CD4-positive, alpha-beta memory T cell (primary cell): ENCODE data around the gene OOSP2. TPM values are rescaled to one million over a fixed set of nuclear protein-coding genes. Genes with fewer than 3 reads are reported as not detected.
"Not testable (repeated sequence)": the region's sequence is repeated elsewhere in the genome, so short reads cannot be mapped to it uniquely, and the experiment has no call there.

Experiments
- CTCF ChIA-PET: fragments of 350-600 bp; sonication (Branson Sonifier 250); formaldehyde crosslinking; loops from one replicate; lab custom pipeline; 2021; ENCODE audit warnings: inconsistent platforms; ENCODE audit not compliant: partially characterized antibody; lab: Charles Lee
- POLR2A ChIA-PET: fragments of 350-600 bp; sonication (Branson Sonifier 250); formaldehyde crosslinking; loops from one replicate; lab custom pipeline; 2021; ENCODE audit not compliant: partially characterized antibody; lab: Charles Lee
- DNase-seq, 5 donors: peaks; one replicate each; pipeline versions ENCODE4 v3.0.0 to v3.0.0-alpha.2; 2020 to 2022; ENCODE audit warnings: mixed read lengths in 1 of 5
- H3K27ac ChIP-seq: one replicate; pipeline ENCODE4 v1.7.0; 2013; ENCODE audit warnings: low read depth, low read length
- H3K27me3 ChIP-seq: 2 replicates; pipeline ENCODE4 v1.7.0; 2013; ENCODE audit warnings: mild to moderate bottlenecking, low read length, moderate library complexity; ENCODE audit not compliant: insufficient read depth
- H3K36me3 ChIP-seq: 2 replicates; pipeline ENCODE4 v1.7.0; 2013; ENCODE audit warnings: mild to moderate bottlenecking, low read length, moderate library complexity; ENCODE audit not compliant: insufficient read depth
- H3K4me1 ChIP-seq: 2 replicates; pipeline ENCODE4 v1.7.0; 2013; ENCODE audit warnings: mild to moderate bottlenecking, low read length, moderate library complexity; ENCODE audit not compliant: insufficient read depth
- H3K4me3 ChIP-seq, 2 donors: one replicate each; pipeline ENCODE4 v1.7.0; 2013; ENCODE audit warnings: low read length in 2 of 2, mild to moderate bottlenecking in 1 of 2
- H3K9me3 ChIP-seq, 2 donors: one replicate each; pipeline ENCODE4 v1.7.0; 2013; ENCODE audit warnings: low read length in 2 of 2, control low read depth in 1 of 2; ENCODE audit not compliant: control insufficient read depth in 1 of 2
- H3K27ac Mint-ChIP-seq, 7 donors: one replicate each; pipeline ENCODE4 v1.8.0; 2020 to 2021; ENCODE audit warnings: mixed read lengths in 7 of 7, mild to moderate bottlenecking in 6 of 7, inconsistent platforms in 3 of 7, moderate library complexity in 3 of 7
- H3K27me3 Mint-ChIP-seq, 2 donors: one replicate each; pipeline ENCODE4 v1.8.0; 2020 to 2021; ENCODE audit warnings: mixed read lengths in 2 of 2
- H3K36me3 Mint-ChIP-seq, 2 donors: one replicate each; pipeline ENCODE4 v1.8.0; 2020 to 2021; ENCODE audit warnings: mixed read lengths in 2 of 2, inconsistent platforms in 1 of 2, mild to moderate bottlenecking in 1 of 2
- H3K4me1 Mint-ChIP-seq, 4 donors: one replicate each; pipeline ENCODE4 v1.8.0; 2020 to 2021; ENCODE audit warnings: mixed read lengths in 4 of 4, mild to moderate bottlenecking in 1 of 4
- H3K4me3 Mint-ChIP-seq, 8 donors: one replicate each; pipeline ENCODE4 v1.8.0; 2020 to 2021; ENCODE audit warnings: mixed read lengths in 8 of 8, mild to moderate bottlenecking in 7 of 8, moderate library complexity in 6 of 8, inconsistent platforms in 3 of 8
- H3K9me3 Mint-ChIP-seq, 8 donors: one replicate each; pipeline ENCODE4 v1.8.0; 2020 to 2021; ENCODE audit warnings: mixed read lengths in 8 of 8, mild to moderate bottlenecking in 5 of 8, inconsistent platforms in 3 of 8, moderate library complexity in 1 of 8
- intact Hi-C: fragments of 100-400 bp; cut with micrococcal nuclease; formaldehyde crosslinking; loops from one replicate; pipeline ENCODE4 v1.15.1; 2023
- polyA plus RNA-seq, 2 donors: library from polyadenylated mRNA; unstranded; fragments of 300-500 nt; fragmentation: Illumina TruSeq; gene quantifications; one replicate each; pipeline ENCODE4 v1.2.3, GENCODE V29; 2021
- total RNA-seq, 2 experiments: library from RNA; stranded (reverse); gene quantifications; one replicate each; pipeline ENCODE4 v1.2.3, GENCODE V29; 2021

Gene OOSP2
- total and polyA plus RNA-seq, 4 experiments from 2014 or later: not detected

- H3K27ac ChIP-seq: no peak overlapping the region
- peaks cover 0 to 1% of the 10 kb centered on the region in 2 donors for H3K27me3 Mint-ChIP-seq
- ChIA-PET POLR2A (no interaction called here), CTCF (no interaction called here)
- no peaks in the 10 kb centered on the region for H3K4me1 Mint-ChIP-seq
- H3K27me3 ChIP-seq: no peaks in the 10 kb centered on the region
- no peak for DNase-seq
- H3K4me3 Mint-ChIP-seq: no peak overlapping the region
- no peaks in the 10 kb centered on the region for H3K9me3 ChIP-seq
- H3K4me3 ChIP-seq: no peak overlapping the region
- H3K36me3 Mint-ChIP-seq: no peaks in the 10 kb centered on the region
- peaks cover 0 to 3% (median 0%) of the 10 kb centered on the region in 8 donors for H3K9me3 Mint-ChIP-seq
- H3K27ac Mint-ChIP-seq: no peak overlapping the region
- no peaks in the 10 kb centered on the region for H3K36me3 ChIP-seq
- no peaks in the 10 kb centered on the region for H3K4me1 ChIP-seq
- intact Hi-C loops: no loop called here
Measured at GRCh38 chr11:60018058-60018457, 22.2 kb upstream of the OOSP2 start.

GRCh38 chr11:60020376-60020775, 19.8 kb upstream of the OOSP2 start:
- H3K36me3 ChIP-seq, H3K36me3 Mint-ChIP-seq, H3K4me3 ChIP-seq, H3K27ac ChIP-seq, intact Hi-C loops, H3K4me3 Mint-ChIP-seq, H3K27me3 Mint-ChIP-seq, H3K4me1 Mint-ChIP-seq, H3K27ac Mint-ChIP-seq, H3K27me3 ChIP-seq, DNase-seq, H3K9me3 Mint-ChIP-seq, H3K4me1 ChIP-seq, POLR2A ChIA-PET, H3K9me3 ChIP-seq, CTCF ChIA-PET: not testable (repeated sequence)

GRCh38 chr11:60029015-60029632, 11.1 kb upstream of the OOSP2 start:
- Histone ChIP-seq H3K4me1 (no peaks in the 10 kb centered on the region), H3K9me3 (no peaks in the 10 kb centered on the region), H3K36me3 (no peaks in the 10 kb centered on the region), H3K27ac (no peak overlapping the region), H3K4me3 (no peak overlapping the region), H3K27me3 (no peaks in the 10 kb centered on the region)
- H3K27me3 Mint-ChIP-seq: peaks cover 2 to 3% of the 10 kb centered on the region in 2 donors
- intact Hi-C loops: no loop called here
- no peak for DNase-seq
- H3K36me3 Mint-ChIP-seq: no peaks in the 10 kb centered on the region
- H3K27ac Mint-ChIP-seq: no peak overlapping the region
- CTCF ChIA-PET: no interaction called here
- POLR2A ChIA-PET: no interaction called here
- H3K4me1 Mint-ChIP-seq: no peaks in the 10 kb centered on the region
- H3K9me3 Mint-ChIP-seq: no peaks in the 10 kb centered on the region
- H3K4me3 Mint-ChIP-seq: no peak overlapping the region

- H3K9me3 Mint-ChIP-seq: not testable (repeated sequence)
Measured at GRCh38 chr11:60050422-60050821, 10.2 kb downstream of the OOSP2 start.

GRCh38 chr11:60050839-60051238, 10.6 kb downstream of the OOSP2 start:
- H3K27me3 Mint-ChIP-seq: peaks cover 5 to 12% of the 10 kb centered on the region in 2 donors
- H3K27ac Mint-ChIP-seq, CTCF ChIA-PET, H3K36me3 Mint-ChIP-seq, H3K4me3 Mint-ChIP-seq, POLR2A ChIA-PET, intact Hi-C loops, H3K27me3 ChIP-seq, H3K4me1 Mint-ChIP-seq, H3K9me3 Mint-ChIP-seq, H3K27ac ChIP-seq, H3K36me3 ChIP-seq, DNase-seq, H3K4me1 ChIP-seq, H3K9me3 ChIP-seq, H3K4me3 ChIP-seq: not testable (repeated sequence)

More at GRCh38 chr11:60050422-60050821, 10.2 kb downstream of the OOSP2 start:
- H3K36me3 ChIP-seq, intact Hi-C loops, H3K36me3 Mint-ChIP-seq, H3K4me3 Mint-ChIP-seq, H3K4me1 Mint-ChIP-seq, DNase-seq, H3K27ac Mint-ChIP-seq, H3K27ac ChIP-seq, H3K9me3 ChIP-seq, H3K27me3 ChIP-seq, CTCF ChIA-PET, H3K4me1 ChIP-seq, H3K4me3 ChIP-seq, POLR2A ChIA-PET: not testable (repeated sequence)
- peaks cover 7 to 14% of the 10 kb centered on the region in 2 donors for H3K27me3 Mint-ChIP-seq

GRCh38 chr11:60056349-60056969, 16.2 kb downstream of the OOSP2 start, which contains the start of gene MS4A3:
Gene MS4A3 (plus strand): TSS chr11:60056665. CDS start chr11:60061161, 4,496 bp downstream.
- Histone ChIP-seq H3K36me3 (no peaks in the 10 kb centered on the region), H3K4me3 (no peak within 1 kb of the TSS), H3K27me3 (no peaks in the 10 kb centered on the region), H3K27ac (no peak within 1 kb of the TSS), H3K4me1 (no peaks in the 10 kb centered on the region), H3K9me3 (no peaks in the 10 kb centered on the region)
- no peak within 1 kb of the TSS for H3K27ac Mint-ChIP-seq
- no peaks in the 10 kb centered on the region for H3K36me3 Mint-ChIP-seq
- no peak within 1 kb of the TSS for H3K4me3 Mint-ChIP-seq
- no peaks in the 10 kb centered on the region for H3K4me1 Mint-ChIP-seq
- intact Hi-C loops: no loop called here
- no peak for DNase-seq
- POLR2A ChIA-PET: no interaction called here
- CTCF ChIA-PET: no interaction called here
- peaks cover 0 to 7% (median 0%) of the 10 kb centered on the region in 8 donors for H3K9me3 Mint-ChIP-seq
- H3K27me3 Mint-ChIP-seq: peaks cover 10 to 15% of the 10 kb centered on the region in 2 donors

- DNase-seq: no peak
- Histone ChIP-seq H3K4me3 (no peak overlapping the region), H3K4me1 (no peaks in the 10 kb centered on the region), H3K9me3 (no peaks in the 10 kb centered on the region), H3K27ac (no peak overlapping the region), H3K36me3 (no peaks in the 10 kb centered on the region), H3K27me3 (no peaks in the 10 kb centered on the region)
- Mint-ChIP-seq H3K4me1 (no peaks in the 10 kb centered on the region), H3K27ac (no peak overlapping the region), H3K27me3 (peaks cover 10 to 15% of the 10 kb centered on the region in 2 donors), H3K36me3 (no peaks in the 10 kb centered on the region), H3K9me3 (peaks cover 0 to 3% (median 0%) of the 10 kb centered on the region in 8 donors), H3K4me3 (no peak overlapping the region)
- intact Hi-C loops: no loop called here
- ChIA-PET CTCF (no interaction called here), POLR2A (no interaction called here)
Measured at GRCh38 chr11:60059052-60059451, 18.8 kb downstream of the OOSP2 start.
